ENCODE measurements around the gene MOXD1.

MOXD1 gene

DNA sequence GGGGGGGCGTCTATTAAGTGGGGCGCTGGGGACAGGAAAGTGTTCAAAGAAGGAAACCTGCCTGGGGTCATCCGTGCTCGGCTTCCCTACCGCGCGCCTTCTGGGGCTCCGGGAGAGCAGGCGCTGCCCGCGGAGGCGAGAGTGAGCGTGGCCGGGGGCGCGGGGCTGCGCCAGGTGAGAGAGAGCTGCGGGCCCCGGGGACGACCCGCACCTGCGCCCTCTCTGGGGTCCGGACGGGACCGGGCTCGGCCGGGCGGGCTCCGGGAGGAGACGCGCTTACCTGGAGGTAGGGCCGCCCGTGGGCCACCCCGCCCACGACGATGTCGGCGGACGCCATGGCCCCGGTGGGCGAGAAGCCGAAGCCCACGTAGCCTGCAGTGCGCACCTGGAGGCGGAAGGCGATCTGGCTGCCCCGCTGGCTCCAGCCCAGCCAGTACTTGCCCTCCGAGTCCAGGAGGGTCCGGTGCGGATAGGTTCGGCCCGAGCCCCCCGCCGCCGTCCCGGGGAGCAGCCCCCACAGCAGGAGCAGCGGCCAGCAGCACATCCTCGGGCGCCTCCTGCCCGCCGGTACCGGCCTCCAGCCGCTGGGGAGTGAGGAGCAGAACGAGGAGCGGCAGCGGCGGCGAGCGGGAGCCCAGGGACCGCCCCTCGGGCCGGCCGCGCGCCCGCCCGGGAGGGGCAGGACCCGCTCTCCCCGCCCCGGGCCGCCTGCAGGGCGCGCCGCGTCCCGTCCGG lies at the start of gene MOXD1:
MOXD1 (minus strand) TSS at position 593 of the 735 bp plus-strand sequence; CDS start at position 544, 49 bp downstream.
- DNase-seq, result peak; percentile 28
- peak; percentile 45 for ATAC-seq

DNA sequence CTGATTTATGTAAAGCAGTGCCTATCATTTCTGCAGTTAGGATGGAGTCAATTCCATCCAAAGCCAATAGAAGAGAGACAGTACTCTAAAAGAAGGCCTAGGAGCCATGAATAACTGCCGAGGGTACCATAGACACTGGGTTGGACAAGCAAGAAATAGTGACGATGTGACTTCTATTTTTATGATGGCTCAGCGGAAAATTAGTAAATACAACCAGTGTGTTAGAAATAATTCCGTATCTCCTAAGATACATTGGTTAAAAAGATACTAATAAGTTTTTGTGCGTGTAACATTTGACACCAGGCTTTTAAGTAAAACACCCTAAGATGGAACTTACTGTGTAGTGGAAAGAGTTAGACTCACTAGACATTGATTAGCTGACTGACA lies 45.6 kb upstream of the MOXD1 start:
- ATAC-seq, result no peak
- no peak for DNase-seq

DNA sequence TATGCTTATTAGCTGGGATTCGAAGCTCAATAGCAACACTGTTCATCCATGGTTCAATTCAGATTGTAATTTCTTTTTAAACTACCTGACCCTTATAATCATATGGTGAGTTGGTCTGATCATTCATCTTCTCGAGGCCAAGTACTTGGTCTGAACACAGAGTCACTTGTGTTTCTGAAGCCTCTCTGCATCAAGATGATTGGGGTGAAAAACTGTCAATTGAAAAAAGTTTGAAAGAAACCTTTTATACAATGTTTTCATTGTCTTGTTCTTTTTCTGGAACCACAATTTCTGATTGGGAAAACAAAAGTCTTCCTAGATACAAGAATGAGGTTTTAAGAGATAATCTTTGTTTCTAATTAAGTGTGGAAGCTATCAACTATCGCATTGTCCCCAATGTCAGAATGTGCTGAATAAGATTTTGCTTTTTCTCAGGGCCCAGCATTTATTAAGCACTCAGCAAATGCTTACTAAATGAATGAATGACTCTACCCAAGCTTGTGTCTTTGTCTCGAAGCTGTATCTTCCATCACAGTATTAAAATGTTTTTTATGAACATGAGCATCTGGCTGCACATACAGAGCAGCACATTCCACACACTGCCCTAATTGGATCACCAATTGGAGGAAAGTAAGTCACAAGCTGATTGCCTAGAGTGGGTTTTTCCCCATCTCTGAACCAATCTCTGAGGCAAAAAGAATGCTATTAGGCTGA lies 45.0 kb upstream of the MOXD1 start:
- DNase-seq, result no peak
- no peak for ATAC-seq

DNA sequence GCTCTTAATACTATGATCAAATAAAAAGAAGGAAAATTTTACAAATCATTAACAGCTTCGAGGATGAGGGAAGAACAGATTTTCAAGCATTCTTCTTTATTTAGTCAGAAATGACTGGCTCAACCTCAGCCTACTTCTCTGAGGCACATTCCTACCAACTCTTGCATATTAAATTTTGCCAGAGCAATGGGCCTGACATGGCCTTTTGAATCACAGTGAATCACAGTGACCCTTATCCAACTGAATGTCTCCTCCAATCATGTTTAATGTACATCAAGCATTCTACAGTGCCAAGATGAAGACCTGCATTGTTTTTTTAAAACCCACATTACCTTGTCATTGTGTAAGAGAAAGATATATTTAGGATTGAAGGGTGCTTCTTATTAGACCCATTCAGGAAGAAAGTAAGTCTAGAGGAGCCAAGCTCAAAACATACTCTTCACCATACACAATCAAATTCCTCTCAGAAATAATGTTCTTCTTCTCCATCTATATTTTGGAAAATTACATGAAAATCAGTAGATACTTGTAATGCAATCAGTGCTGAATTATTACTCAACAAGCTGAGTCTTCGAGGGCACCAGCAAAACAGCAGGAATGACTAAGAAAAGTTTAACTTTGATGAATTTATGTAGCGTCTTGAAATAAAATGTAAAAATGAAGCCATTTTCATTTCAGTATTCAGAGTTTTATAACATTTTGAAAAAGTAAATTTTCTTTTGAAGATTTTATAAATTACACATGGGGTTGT lies 44.1 kb upstream of the MOXD1 start:
- ATAC-seq (no peak), DNase-seq (no peak)

DNA sequence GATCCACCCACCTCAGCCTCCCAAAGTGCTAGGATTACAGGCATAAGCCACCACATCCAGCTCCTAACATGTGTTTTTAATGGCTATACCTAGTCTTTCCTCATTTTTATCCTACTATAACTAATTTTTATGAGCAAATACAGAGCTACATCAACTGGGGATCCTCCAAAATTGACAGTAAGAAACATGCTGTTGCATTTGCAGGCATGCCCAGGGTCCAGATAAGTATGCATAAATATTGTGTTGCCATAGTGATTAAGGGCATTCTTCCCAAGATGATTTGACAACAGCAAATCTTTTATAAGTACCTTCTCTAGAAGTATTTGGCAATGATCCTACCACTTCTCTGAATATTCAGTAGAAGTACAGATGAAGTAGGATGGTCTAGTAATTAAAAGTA lies 41.9 kb upstream of the MOXD1 start:
- no peak for DNase-seq
- ATAC-seq, result no peak

DNA sequence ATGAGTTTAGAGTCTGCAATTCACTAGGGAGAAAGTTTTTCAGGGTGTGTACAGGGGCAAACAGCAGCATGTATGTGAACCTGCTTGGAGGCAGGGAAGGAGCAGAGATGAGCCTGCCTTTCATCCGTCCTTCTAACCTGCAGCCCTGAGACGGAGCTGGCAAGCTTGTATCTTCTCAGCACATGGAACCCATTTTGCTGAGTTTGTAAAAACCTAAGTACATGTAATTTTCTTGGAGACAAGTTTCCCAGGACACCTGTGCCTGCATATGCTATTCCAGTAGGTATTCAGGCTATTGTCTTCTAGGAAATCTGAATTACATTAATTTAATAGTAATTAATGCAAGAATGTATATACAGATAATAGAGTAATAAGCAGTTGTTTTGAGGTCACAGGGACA lies 28.8 kb upstream of the MOXD1 start:
- DNase-seq, result no peak
- no peak for ATAC-seq

DNA sequence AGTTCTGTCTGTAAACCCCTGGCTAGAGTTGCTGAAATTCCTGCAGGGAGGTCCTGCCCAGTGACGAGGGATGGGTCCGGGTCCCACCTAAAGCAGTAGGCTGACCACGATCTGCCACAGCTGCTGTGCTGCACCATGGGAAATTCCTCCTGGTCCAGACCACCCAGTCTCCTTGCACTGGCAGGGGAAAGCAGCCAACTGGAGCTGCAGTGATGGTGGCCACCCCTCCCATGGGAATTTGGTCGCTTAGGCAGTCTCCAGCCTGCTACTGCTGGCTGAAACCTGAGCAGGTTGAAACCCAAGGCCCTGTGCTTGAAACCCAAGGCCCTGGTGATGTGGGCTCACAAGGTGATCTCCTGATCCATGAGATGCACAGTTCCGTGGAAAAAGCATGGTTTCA lies 23.9 kb upstream of the MOXD1 start:
- ATAC-seq (no peak), DNase-seq (no peak)

DNA sequence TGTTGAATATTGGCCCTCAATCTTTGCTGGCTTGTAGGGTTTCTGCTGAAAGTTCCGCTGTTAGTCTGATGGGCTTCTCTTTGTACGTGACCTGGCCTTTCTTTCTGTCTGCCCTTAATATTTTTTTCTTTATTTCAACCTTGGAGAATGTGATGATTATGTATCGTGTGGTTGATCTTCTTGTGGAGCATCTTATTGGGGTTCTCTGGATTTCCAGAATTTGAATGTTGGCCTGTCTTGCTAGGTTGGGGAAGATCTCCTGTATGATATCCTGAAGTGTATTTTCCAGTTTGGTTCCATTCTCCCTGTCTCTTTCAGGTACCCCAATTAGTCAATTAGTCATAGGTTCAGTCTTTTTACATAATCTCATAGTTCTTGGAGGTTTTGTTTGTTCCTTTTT lies 22.6 kb upstream of the MOXD1 start:
- ATAC-seq (no peak), DNase-seq (no peak)

DNA sequence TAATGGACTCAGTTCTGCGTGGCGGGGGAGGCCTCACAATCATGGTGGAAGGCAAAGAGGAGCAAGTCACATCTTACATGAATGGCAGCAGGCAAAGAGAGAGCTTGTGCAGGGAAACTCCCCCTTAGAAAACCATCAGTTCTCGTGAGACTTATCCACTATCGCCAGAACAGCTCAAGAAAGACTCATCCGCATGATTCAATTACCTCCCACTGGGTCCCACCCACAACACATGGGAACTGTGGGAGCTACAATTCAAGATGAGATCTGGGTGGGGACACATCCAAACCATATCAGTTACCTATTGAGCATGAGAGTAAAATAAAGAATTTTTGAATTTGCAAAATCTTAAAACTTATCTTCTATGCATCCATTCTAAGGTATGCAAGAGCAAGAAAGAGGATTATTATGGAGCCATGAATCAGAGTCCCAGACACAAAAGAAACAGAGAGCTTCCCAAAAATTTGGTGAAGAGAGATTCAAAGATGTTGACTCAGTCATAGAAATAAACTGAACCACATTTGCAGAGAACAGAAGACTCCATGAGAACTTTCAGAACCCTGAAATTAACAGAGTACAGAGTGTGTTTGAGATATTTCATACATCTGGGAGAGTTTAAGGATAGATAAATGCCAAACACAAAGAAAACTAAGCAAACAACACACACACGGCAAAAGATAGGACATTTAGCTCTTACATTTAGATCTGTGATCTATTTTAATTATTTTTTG lies 17.1 kb upstream of the MOXD1 start:
- DNase-seq (no peak), ATAC-seq (no peak)

DNA sequence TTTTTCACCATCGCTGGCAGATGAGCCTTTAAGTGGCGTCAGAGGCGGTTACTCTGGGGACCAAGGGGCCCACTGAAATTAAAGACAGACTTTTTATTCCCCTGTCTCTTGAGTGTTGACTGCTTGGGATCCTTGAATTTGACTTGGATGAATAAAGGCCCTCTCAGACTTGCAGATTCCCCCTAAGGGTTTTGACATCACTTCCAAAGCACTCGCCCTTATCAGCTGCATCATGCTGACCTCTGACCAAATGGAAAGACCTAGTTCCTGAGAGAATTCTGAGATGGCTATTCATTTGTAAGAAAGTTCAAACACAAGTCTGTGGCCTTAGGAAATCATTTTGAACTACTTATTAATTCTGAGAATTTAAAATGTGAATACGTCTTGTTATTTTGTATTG lies 13.5 kb upstream of the MOXD1 start:
- no peak for ATAC-seq
- no peak for DNase-seq

DNA sequence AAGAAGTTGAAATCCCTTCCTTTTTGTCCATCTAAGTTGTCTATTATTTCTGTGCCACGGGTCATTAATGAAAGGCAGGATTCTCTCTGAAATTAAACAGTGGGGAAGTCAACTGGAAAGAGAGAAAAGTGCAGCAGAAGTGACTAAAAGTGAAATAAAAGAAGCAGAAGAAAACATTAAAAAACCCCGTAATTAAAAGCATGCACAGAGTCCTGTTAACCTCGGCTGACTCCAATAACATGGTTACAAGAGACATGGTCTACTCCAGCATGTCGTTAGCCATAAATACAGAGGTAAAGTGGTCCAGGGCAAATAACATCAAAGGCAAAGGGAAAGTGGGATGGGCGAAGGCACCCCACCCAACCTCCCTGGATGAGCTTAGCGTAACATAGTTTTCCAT lies 13.0 kb upstream of the MOXD1 start:
- ATAC-seq (no peak), DNase-seq (no peak)

DNA sequence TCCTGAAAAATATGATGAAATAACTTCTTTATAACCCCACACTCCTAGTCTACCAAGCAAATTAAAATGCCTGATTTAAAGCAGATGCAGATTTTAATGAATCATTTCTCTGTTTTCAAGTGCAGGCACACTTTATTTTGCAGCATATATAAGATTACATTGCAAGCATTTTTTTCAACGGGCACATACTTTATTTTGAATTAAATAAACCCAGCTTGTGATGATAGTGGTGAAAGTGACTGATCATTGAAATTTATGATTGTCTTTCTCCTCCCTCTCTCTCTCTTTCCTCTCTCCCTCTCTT lies 12.2 kb upstream of the MOXD1 start:
- no peak for ATAC-seq
- no peak for DNase-seq

DNA sequence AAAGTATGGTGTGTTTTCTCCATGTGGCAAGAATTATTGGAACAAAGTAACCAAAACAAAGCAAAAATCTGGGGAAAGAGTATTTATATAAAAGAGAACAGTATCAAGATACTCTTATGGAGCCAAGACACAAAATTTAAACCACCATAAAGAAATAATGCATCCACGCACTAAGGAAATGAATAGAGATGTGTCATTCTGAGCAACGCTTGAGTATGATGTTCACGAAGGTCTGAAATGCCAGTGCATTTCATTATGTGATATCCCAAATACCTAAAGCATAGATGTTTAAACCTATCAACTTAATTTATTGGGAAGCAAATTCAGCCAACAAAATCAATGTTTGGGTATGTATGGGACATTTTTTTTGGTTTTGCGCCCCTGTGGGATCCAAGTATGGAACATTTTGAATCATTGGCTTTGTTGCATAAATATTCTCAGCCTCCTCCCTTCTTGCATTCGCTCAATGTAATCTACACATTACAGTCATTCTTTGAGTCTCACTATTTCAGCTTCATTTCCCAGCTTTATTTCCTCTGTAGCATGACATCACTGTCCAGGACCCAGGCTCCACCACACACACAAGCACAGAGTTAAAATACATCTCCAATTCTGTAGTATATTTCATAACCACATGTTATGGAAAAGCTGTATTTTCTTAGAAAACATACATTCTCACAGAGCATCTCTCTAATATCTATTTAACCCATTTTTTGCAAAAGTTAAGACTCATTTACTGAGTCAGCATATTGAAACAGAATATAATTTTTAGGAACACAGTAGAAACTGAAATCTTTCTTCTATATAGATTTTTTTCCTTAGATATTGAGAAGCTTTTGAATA lies 11.6 kb upstream of the MOXD1 start:
- DNase-seq, result no peak
- ATAC-seq, result no peak

DNA sequence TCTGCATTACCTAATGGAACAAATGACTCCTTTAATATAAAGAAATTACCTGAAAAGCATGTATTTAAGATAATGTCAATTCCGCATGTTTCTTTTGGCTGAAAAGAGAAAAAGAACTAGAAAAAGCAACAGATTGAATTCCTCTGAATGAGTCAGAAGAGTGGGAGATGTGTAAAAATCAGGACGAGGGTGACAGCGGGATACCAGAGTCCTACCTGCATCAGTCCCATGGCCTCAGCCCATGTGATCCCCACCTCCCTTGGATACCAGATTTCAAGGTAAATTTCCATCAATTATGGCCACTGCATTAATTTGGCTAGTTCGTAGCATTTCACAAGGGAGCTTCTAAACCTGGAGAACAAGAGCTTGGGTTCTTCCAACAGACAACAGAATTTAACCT lies 10.0 kb upstream of the MOXD1 start:
- DNase-seq (no peak), ATAC-seq (no peak)

DNA sequence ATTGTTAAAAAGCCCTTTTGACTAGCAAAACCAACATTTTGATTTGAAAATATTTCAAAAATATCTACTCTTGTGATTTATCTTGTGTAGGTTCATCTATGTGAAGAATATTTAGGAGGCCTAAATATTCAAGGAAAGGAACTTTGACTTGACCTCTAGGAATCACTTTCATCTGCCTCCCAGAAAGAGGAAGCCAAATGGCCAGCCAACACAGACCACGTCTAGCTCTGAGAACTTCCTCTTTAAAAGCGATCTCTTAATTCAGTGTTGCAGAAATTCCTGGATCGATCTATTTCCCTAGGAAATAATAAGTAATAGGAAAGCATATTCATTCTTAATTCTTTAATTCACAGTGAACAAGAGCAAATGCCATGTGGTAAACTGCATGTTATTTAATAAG lies 9.6 kb upstream of the MOXD1 start:
- no peak for DNase-seq
- no peak for ATAC-seq

DNA sequence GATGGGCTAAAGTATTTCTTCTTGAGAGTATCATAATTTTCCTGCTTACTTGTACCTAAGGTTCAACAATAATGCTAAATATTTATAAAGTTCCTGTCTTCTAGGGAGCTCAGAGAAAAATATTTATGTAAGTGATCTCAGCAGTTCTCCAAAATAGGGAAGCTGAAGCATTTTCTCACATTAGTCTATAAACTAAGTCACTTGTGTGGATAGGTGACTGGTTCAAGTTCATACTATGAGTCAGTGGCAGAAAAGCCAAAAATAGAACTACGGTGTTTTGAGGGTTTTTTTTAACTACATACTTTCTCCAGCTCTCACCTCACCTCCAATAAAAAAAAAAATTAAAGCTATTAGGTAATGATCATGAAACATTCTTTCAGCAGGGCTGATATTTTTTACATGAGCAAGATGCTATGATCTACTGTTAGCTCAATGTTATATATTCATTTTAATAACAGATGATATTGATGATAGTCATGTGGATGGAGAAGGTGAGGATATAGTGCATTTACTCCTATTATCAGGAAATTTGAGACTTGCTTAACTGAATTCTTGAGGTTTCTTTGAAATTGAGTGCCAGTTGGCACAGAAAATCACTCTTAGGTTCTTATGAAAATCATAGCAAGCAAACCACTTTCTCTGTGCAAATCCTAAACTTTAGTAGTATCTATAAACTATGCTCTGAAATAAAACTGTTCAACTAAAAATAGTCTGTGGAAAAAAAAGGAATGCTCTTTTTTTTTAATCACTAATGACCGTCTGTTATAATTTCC lies 4.1 kb upstream of the MOXD1 start:
- DNase-seq (no peak), ATAC-seq (peak; percentile 61)

DNA sequence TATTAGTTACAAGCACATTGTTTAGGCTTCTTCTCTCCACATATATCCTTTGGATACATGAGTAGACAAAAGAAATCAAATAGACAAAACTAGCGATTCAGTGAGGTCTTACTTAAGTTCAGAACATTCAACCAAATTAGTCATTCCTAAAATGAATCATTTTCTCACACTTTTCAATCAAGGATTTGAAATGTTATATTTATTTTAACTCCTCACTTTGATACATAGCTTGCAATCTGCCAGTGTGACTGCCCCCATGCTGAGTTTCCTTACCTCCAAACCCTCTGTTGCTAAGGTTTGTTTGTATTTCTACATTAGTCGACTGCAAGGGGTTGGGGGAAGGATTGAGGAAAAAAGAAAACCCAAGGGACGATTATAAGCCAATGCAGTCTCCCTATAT lies 3.5 kb upstream of the MOXD1 start:
- ATAC-seq, result no peak
- no peak for DNase-seq

DNA sequence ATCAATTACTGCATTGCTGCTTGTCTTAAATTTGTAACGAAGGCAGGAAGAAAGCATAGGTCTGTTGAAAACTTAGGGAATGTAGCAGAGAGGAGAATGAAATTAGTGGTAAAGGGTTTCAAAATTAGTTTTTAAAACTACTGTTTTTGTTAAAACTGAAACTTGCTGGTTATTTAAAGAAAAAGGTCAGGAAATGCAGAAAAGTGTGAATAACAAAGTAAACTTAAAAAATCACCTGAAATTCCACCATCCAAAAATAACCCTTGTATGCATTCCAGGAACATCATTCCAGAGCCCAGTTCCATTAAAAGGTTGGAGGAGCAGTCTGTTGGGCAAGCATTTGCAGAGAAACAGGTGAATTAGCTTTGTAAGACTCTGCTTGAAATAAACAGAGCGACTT lies 3.1 kb upstream of the MOXD1 start:
- DNase-seq (no peak), ATAC-seq (no peak)

DNA sequence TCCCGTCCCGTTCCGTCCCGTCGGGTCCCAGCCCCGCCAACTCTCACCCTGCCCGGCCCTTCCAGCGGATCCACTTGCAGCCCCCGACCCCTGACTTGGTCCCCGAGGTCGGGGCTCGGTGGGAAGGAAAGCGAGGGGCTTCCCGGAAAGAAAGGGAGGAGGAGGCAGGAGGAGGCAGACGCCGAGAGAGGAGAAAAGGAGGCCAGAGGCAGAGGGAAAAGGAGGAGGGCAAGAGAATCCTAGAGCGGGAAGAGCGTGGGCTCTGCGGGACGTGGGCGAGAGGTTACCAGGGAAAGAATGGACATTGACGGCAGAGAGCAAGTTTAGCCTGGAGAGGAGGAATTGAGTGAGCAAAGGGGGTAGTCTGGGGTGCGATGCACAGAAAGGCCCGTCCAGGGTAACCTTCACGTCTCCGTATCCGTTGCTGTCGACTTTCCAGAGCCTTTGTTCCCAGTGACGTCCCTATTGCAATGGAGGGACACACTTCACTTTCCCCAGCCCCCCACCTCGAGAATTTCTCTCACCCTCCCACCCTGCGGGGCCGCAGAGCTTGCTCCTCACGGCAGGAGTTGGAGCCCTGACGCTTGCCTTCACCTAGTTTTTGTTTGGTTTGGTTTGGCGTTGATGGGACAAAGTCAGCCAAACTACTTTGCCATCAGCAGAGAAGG lies 477 bp upstream of the MOXD1 start:
- DNase-seq (no peak), ATAC-seq (no peak)

DNA sequence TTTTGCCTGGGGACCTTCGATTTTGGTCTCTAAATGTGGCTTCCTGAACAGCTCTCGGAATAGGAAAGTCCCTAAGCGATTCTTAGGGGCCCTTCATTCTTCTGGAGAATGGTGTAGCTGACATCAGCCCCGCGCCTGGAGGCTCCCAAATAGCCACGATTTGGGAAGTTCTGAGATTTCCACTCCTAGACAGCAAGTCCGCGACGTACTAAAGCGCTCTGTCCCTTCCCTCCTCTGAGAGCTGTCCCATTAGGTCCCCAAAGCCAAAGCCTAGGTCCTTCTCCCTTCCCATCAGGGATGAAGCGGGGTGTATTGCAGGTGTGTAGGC lies 756 bp downstream of the MOXD1 start:
- no peak for ATAC-seq
- no peak for DNase-seq
